HG02678 (cell line): ENCODE measurements around the gene SP8.

Experiments used
- ATAC-seq: cut with Tn5 transposase; IDR thresholded peaks from one replicate; pipeline ENCODE4 v1.9.1; 2021; ENCODE audit warnings: mild to moderate bottlenecking, moderate library complexity; ENCODE audit not compliant: unreplicated experiment

SP8 gene

DNA sequence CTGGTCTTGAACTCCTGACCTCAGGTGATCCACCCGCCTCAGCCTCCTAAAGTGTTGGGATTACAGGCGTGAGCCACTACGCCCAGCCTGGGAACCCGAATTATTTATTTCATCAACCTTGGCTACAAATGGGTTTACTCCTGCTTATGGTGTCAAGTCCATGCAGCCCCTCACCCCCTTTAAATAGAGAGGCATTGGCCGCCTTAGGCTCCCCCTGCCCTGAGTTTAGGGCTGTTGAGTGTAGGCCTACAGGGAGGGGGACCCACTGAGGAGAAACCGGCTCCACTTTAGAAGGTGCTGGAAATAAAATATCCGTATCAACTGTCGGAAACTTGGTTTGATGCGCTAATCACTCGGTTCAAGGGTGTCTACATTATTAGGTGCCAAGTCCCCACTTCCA is 8.7 kb upstream of the SP8 start:
- ATAC-seq = no peak

DNA sequence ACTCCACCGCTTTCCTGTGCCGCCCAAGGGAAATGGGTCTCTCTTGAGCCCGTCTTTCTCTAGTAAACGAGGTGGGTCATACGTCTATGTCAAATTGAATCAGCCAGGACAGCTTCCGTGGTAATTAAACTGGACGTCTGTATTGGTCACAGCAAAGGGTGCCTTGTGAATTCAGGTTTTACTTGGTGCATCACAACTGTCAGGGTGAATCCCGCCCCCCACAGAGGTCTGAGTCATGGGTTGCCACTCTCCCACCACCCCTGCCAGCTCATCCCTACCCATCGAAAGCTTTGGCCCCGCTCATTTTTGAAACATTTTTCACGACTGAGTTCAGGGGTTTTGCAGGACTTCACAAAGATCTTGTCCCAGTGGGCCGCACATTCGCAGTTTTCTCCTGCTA is 8.0 kb upstream of the SP8 start:
- no peak for ATAC-seq

DNA sequence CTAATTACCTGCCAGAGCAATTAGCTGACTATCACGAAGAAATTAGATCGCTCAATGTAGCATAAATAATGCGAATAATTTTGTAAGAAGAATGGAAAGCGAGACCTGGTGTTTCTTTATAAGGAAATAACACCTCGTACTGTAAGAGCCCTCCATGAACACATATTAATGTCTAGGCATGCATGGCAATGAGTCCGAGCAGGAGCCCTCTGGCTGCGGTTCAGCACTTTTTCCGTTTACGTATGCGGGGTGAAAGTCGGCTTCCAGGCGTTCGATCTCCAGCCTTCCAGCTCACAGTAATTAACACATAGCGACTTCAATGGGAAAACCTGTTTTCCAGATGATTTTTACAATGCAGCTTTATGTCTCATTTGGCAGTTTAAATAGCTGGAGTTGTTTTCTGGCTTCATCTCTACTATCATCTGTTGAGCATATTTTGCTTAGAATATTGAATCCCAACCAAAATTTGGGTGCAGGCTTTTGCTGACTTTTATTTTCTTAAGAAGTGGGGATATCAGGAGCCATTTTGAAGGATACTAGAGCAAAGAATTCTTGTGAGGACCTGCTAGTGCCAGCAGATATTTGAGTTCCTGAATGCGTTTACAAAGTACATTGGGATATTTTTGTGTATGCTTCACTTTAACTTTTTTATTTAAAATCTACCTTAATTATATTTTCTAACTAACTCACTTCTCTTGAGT is 7.2 kb upstream of the SP8 start:
- ATAC-seq = no peak

DNA sequence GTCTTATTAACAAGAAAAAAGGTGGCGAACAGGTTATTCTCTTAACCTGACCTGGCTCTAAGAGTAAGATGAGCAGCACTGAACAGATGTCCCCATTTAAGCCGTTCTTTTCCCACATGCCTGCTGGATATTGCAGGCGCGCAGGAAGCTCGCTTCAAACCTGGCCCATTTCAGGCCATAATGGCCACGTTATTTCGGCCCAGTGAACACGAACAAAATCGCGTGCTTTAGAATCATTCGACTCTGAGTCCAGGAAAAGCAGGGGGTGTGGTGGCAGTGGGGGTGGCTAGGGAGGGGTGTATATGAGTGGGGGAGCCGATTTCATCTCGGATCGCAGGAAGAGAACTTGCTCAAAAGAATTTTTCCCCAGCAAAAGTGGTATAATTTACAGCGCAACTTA is 6.6 kb upstream of the SP8 start:
- no peak for ATAC-seq

DNA sequence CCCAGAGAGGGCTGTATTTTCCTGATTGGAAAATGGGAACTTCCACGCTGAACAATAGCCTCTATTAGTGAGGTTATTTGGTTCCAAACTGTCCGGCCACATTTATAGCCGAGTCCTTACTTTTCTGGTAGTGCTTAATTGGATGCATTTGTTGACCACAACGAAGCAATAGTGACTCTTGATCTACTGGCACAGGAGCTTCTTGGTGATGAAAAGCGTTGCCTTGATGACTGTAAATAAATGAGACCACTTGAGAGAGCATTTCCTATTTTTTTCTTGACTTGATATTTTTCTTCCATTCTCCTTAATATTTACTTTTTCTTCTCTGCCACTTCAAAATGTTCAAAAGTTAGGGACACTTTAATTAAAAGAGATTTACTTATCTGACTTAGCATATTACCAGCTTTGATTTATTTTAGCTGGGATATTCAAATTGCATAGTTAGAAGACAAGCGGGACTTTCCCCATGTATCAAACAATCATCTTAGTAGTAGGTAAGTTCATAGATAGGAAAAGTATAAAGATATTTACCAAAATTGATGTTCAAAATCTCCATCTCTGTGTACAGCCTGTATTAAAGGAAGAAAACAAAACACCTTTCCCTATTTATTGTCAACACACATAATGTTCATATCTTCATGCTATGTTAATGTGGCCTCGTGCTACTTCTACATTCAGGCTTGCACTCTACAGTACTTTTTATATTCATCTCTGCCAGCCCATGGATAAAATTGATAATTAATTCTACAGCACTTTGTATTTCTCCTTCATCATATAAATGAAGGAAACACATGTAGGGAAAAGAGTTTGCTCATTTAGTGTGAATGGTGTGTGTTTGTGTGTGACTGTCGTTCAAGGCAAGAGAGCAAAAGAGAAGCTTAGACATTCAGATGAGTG is 5.1 kb upstream of the SP8 start:
- ATAC-seq = no peak

DNA sequence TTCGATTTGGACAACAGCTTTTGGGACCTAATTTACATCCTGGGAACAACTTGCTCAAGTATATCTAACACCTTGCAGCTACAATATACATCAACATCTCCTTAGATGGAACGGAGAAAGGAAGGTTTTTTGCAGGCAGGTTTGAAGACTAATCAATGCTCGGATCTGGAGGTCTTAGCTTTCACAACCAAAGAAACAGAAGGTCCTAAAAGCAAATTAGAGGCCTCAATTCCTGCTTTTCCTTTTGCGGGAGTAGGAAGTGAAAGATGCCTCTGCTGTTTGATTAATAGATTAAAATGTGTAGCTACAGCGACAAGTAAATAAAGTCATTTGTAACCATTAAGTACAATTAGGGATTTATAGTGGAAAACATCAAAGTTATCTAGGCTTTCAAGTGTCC is 3.7 kb upstream of the SP8 start:
- ATAC-seq = no peak

DNA sequence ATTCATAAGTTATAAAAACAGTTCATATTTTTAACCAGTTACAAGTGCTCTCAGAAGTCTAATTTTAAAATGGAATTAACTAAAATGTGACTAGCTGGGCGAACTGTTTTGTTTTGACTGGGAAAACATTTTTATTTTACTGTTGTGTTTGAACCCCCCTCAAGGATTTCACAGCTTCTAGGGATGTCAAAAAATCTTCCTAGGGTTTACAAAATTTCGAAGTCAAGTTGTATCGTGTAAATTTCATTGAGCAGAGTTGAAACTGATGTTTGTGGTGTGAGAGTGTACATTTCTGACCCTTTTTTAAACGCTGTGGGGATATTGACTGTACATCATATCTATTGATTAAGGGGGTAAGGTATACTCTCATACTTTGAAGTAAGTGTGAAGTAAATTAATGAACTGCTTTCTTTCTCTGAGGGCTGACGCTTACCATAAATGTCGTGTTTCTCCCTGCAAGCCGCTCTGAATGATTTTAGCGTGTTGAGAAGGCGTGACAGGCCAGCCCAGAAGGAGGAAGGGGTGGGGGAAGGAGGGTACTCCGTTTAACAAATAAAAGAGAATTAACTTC is 1.8 kb upstream of the SP8 start:
- ATAC-seq = no peak

DNA sequence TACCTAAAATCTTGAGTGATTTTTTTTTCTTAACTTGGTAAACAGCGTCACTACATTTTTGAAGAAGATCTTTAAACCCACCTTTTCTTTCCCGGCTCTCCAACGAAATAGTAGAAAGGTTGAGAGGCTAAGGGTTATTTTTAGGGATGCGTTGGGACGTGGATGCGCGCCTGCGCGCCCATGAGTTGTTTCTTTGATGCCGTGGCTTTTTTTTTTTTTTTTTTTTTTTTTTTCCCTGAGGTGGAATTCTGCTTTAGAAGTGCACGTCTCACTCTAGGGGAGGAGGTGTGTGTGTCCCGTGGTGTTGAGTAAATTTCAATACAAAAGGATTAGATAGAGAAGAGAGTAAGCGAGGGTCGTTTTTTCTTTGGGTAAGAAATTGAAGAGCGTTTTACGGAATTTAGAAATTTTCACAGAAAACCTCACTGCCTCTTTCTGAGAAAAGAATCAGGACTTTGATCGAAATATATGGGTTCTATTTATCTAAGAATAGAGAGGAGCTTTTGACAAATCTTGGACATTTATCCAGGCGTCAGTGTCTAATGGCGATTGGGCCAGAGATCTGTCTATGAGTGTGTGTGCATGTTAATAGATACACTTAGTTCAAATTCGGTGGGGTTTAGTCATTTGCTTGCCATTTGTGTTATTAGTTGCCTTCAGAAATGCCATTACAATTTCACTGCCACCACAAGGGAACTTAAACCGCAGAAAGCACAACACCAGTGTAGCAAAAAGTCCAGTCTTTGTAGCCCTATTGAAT is 1.2 kb upstream of the SP8 start:
- ATAC-seq = no peak

DNA sequence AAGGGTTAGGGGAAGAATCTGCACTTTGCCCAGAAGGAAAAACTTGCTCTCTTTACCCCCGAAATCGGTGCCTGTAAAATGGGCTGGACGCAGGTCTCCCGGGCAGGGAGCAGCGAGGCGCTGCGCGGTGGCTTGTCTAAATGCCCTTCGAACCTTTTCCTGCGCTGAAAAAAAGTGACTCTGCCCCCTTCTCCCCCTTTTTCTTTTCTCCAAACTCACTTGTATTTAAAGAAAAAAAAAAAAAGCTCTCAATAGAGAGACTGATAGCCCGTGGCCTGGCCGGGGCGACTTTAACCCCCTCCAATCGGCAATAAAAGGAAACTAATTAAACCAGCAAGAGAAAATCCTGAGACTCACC is 286 bp downstream of the SP8 start:
- no peak for ATAC-seq

DNA sequence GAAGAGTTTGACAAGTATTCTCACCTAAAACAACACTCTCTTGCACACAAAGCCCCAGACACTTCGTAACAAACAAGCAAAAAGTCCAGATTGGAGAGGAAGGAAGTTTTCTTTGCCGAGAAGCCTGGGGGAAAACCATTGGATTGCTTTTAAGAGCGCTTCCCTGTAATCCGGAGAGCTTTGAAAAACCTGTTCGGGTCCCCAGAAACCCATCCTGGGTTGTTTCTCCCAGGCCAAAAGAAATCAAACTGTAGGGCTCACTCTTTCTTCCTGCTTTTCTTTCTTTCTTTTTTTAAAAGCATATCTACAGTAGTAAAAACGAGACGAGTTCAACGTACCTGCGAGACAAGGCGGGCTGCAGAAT is 655 bp downstream of the SP8 start:
- no peak for ATAC-seq

DNA sequence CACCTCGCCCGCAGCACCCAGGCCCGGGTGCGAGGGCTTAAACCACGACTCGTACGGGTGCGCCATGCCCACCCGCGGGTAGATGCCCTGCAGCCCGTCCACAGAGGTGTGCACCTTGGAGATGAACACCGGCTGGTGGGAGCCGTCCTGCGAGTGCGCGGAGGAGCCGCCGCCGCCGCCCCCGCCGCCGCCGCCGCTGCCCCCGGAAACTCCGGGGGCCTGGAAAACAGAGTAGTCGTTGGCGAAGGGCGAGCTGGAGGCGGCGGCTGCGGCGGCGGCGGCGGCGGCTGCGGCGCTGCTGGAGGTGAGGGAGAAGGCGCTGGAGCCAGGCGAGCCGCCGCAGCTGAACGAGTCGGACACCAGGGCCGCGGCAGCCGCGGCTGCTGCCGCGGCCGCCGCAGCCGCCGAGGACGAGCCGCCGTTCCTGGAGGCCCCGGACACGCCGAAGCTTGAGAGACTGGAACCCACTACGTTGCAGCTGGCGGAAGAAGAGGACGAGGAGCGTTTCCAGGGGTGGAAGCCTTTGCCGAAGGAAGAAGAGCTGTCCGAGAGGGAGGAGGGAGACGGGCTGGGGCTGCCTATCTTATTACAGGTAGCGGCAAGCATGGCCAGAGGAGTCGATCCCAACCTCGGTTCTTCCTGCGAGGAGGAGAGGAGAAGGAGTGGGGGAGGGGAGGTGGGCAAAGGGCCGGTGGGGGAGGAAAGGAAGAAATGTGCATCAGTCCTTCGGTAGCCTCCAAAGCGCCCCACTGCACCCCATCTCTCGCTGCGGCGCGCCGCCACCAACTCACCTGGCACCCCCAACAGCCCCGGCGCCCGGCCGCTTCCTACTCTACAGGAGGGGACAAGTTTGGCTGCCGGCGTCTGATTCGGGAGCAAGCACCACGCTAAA is 1.3 kb downstream of the SP8 start:
- no peak for ATAC-seq

DNA sequence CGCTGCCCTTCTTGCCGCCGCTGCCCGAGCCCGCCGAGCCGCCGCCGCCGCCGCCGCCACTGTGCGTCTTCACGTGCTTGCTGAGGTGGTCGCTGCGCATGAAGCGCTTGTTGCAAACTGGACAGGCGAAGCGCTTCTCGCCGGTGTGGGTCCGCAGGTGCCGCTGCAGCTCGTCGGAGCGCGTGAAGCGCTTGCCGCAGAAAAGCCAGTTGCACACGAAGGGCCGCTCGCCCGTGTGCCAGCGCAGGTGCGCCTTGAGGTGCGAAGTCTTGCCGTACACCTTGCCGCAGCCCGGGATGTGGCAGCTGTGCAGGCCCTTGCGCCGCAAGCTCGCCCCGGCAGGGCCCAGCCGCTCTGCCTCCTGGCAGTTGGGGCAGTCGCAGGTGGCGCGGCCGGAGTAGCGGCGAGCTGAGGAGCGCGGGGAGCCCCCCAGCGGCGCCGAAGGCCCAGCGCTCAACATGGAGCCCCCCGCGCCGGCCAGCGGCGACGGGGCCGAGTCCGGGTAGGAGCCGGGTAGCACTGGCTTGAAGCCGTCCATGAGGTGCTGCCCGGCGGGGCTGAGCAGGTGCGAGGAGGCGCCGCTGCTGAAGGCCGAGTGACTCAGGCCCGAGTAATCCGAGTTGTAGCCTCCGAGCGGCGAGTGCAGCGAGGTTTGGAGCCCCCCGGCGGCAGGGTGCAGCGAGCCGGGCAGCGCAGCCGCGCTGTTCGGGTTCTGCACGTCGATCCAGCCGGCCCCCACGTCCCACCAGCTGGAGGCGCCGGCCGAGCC is 2.1 kb downstream of the SP8 start:
- ATAC-seq = no peak

DNA sequence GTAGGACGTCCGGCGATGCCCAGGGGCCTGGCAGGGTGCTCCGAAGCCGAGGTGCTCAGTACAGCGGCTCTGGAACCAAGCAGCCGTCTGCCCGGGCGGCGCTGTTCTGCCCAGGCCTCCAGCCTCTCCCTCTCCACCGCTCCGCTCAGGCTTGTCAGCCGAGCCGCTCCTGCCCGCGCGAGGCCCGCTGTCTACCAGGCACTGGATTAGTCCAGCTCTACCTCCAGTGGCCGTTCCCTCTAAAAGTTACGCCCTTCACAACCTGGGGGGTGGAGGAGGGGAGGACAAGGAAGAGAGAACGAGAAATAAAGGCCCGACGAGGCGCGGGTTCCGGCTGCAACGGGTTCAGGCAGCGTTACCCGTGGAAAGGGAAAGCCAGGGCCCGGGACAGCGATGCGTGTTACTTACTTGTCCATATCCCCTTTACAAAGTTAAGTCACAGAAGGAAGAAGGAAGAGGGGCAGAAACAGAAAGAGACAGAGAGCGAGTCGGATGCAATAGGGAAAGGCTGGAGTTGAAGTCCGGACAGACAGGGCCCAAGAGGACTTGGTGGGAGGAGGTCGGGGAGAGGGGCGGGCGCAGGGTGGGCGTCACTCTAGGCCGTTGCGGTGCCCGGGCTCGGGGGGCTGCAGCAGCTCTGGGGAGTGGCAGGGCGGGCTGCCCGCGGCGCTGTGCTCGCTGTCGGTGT is 2.8 kb downstream of the SP8 start:
- peak; percentile 43 for ATAC-seq

DNA sequence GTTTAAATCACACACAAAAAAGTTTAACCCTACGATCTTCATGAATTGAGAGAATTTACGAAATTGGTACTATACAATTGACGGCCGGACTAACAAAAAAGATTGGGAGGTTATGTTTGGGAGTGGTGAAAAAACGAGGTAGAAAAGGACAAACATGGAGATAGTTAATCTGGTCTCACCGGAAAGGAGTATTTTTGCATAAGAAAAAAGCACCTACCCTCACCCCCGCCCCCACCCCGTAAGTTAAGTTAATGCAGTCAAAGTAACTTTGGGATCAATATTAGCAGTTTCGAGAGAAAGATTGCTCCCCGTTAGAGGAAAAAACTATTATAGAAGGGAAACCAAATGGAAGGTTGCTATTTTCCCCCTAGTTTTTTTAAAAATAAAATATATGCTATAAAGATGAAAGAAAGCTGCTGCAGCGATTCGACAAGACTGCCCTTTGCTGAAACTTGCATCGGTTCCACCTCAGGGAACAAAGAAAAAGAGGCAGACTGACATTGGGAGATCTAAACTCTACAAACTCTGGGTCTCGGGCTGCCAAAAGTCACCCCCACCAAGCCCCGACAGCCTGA is 3.5 kb downstream of the SP8 start:
- ATAC-seq = no peak

DNA sequence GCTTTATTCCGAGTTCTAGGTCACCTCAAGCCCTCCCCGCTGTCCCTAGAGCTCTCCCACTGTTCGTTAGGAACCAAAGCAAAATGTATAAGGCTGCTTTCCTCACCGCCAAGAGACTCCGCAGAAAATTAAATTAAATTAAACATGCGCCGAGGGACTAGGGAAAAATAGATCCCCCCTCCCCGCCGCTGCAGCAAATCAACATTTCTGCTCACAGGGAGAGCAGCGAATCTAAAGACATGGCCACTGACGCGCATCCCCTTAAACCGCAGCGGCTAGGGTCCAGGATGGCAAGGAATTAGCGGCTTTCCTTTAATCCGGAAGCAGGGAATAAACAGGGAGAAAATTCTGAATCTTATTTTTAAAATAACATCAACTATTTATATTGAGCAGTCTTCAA is 7.6 kb downstream of the SP8 start:
- ATAC-seq = no peak

DNA sequence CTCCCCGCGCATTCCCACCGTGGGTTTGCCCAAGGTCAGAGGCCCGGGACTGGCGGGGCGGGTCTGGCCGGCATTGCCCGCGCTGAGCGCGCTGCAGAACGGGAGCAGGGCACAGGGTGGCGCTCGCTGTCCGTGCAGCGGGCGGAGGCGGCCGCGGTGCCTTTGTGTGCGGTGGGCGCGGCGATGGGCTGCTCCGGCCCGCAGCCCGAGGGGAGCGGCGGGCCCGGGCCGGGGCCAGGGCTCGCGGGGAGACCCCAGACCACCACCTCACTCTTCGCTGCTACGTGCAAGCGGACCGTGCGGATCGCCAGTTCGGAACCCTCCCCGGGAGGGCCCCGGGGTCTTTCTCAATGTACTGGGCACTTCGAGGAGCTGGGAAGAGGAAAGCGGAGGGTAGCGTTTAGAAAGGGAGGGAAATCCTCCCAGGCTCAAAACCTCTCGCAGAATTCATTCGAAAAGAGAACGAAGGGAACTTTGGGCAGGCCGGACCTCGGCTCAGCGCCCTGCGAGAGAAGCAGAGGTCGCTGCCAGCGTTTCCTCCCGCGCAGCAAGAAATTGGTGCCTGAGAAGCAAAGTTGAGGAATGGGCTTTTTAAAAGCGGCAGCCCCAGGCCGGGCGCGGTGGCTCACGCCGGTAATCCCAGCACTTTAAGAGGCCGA is 8.5 kb downstream of the SP8 start:
- ATAC-seq = peak; percentile 80

DNA sequence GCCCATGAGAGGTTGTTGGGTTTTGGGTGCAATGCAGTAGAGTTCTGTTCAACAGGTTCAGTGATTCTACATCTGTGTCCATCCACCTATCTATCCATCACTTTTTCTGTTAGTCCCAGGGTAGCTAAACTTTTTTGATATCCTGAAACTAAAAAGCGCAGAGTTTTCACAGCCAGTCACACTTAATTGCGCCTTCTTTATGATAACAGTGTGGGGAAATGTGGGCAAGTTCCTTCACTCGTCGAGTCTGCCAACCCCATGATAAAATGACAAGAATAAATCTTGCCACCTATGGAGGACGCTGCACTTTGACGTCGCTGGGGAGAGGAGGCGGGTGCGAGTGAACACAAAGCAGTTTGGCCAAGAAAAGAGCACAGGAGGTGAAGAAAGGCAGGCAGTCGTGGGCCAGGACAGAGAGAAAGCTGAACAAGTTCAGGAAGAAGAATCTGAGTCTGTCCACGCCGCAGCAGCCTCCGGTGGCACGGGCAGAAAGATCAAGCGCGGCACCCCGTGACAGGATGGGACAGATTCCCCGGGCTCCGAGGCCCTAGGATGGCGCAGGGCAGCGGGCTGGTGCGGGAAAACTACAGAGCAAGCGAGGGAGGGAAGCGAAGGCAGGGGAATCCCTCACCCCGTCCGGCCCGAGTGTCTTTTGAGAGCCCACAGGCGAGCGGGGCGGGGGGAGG is 9.2 kb downstream of the SP8 start:
- ATAC-seq = peak; percentile 31

DNA sequence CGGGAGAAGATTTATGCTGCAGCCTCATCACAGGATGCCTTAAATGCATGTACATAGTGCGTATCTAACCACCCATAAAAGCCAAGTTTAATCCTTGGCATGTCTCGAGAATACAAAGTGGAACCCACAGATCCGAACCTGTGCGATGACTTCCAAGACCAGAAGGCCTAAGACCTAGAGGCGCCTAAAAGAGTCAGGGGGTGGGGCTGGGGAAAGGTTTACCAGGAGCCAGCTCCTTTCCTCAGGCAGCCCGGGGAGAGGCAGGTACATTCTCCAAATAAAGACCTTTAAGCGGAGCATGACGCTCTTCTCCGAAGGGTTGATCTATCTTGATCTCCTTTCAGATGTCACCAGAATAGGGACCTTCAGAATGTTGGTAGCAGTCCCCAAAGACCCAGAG is 9.7 kb downstream of the SP8 start:
- ATAC-seq = no peak
